WTC11 (cell line): ENCODE results near the gene PPP4R4. TPM values are rescaled to one million over a fixed set of nuclear protein-coding genes. Genes with fewer than 3 reads are reported as not detected.

Experiments used
- ATAC-seq: fragments of 200-7000 bp; cut with Tn5 transposase; 2 replicates; pipeline ENCODE4 v1.10.0; 2021; ENCODE audit warnings: mild to moderate bottlenecking, moderate library complexity
- CTCF ChIA-PET: fragments of 300-600 bp; sonication (Branson Sonifier 250); formaldehyde crosslinking; loops from one replicate; lab custom pipeline; 2021; ENCODE audit warnings: antibody characterized with exemption; lab: Charles Lee
- POLR2A ChIA-PET: fragments of 350-600 bp; sonication (Branson Sonifier 250); formaldehyde crosslinking; loops from one replicate; lab custom pipeline; 2021; ENCODE audit warnings: antibody characterized with exemption; lab: Charles Lee
- DNase-seq: peaks from one replicate; pipeline ENCODE4 v3.0.0; 2021; ENCODE audit warnings: low spot score
- H3K27ac Mint-ChIP-seq: 2 replicates; pipeline ENCODE4 v1.8.0; 2021; ENCODE audit warnings: mixed read lengths
- H3K27me3 Mint-ChIP-seq: 2 replicates; pipeline ENCODE4 v1.8.0; 2021; ENCODE audit warnings: low read depth, mild to moderate bottlenecking, moderate library complexity, mixed read lengths
- H3K36me3 Mint-ChIP-seq: 2 replicates; pipeline ENCODE4 v1.8.0; 2021; ENCODE audit warnings: mixed read lengths
- H3K4me1 Mint-ChIP-seq: 2 replicates; pipeline ENCODE4 v1.8.0; 2022; ENCODE audit warnings: mixed read lengths
- H3K4me3 Mint-ChIP-seq: 2 replicates; pipeline ENCODE4 v1.8.0; 2021; ENCODE audit warnings: mild to moderate bottlenecking, moderate library complexity, mixed read lengths
- H3K9me3 Mint-ChIP-seq: 2 replicates; pipeline ENCODE4 v1.8.0; 2021; ENCODE audit warnings: mixed read lengths
- CTCF ChIP-seq: fragments of 200-600 bp; IDR thresholded peaks from 2 replicates; pipeline ENCODE4 v1.8.0; 2022; ENCODE audit warnings: antibody characterized with exemption
- ELF4 ChIP-seq: sonication (generic); formaldehyde crosslinking; IDR thresholded peaks from 2 replicates; pipeline ENCODE4 v1.8.1; 2022; ENCODE audit warnings: low read depth, mild to moderate bottlenecking, moderate library complexity, missing genetic modification reagents
- KAT7 ChIP-seq: sonication (generic); formaldehyde crosslinking; IDR thresholded peaks from 2 replicates; pipeline ENCODE4 v1.8.1; 2023; ENCODE audit warnings: missing genetic modification reagents, mild to moderate bottlenecking, borderline replicate concordance
- NR1H2 ChIP-seq: sonication (generic); formaldehyde crosslinking; IDR thresholded peaks from 2 replicates; pipeline ENCODE4 v1.9.0; 2021; ENCODE audit warnings: mild to moderate bottlenecking, moderate library complexity, missing genetic modification reagents
- SOX15 ChIP-seq: fragments of 250-450 bp; sonication (Bioruptor Pico); IDR thresholded peaks from 2 replicates; pipeline ENCODE4 v1.9.0; 2021; ENCODE audit warnings: mild to moderate bottlenecking
- TCF7 ChIP-seq: sonication (generic); formaldehyde crosslinking; IDR thresholded peaks from 2 replicates; pipeline ENCODE4 v1.8.0; 2022; ENCODE audit warnings: mild to moderate bottlenecking, low read depth, missing genetic modification reagents, moderate library complexity
- ZNF121 ChIP-seq: sonication (generic); formaldehyde crosslinking; IDR thresholded peaks from 2 replicates; pipeline ENCODE4 v1.8.0; 2023; ENCODE audit warnings: missing genetic modification reagents
- ZNF532 ChIP-seq: fragments of 250-450 bp; sonication (Bioruptor Pico); IDR thresholded peaks from 2 replicates; pipeline ENCODE4 v1.9.0; 2021; ENCODE audit warnings: mild to moderate bottlenecking, borderline replicate concordance
- ZSCAN18 ChIP-seq: fragments of 250-450 bp; sonication (Bioruptor Pico); IDR thresholded peaks from 2 replicates; pipeline ENCODE4 v2.1.2; 2022; ENCODE audit warnings: mild to moderate bottlenecking, moderate library complexity
- total RNA-seq: library from RNA; stranded (reverse); gene quantifications from 3 replicates; pipeline ENCODE4 v1.2.3, GENCODE V29; 2021
- TF ChIP-seq, protein P1 (sequence below): sonication (generic); formaldehyde crosslinking; IDR thresholded peaks from 2 replicates; pipeline ENCODE4 v1.8.1; 2022; ENCODE audit warnings: mild to moderate bottlenecking, moderate library complexity, missing genetic modification reagents
- TF ChIP-seq, protein P2 (sequence below): sonication (generic); formaldehyde crosslinking; IDR thresholded peaks from 2 replicates; pipeline ENCODE4 v1.8.1; 2023; ENCODE audit warnings: mild to moderate bottlenecking, missing genetic modification reagents, moderate library complexity
- TF ChIP-seq, protein P3 (sequence below): sonication (generic); formaldehyde crosslinking; IDR thresholded peaks from 2 replicates; pipeline ENCODE4 v1.8.0; 2022; ENCODE audit warnings: mild to moderate bottlenecking, missing genetic modification reagents

PPP4R4 gene
- total RNA-seq, 1 experiment from 2014 or later: 9.6 TPM

DNA sequence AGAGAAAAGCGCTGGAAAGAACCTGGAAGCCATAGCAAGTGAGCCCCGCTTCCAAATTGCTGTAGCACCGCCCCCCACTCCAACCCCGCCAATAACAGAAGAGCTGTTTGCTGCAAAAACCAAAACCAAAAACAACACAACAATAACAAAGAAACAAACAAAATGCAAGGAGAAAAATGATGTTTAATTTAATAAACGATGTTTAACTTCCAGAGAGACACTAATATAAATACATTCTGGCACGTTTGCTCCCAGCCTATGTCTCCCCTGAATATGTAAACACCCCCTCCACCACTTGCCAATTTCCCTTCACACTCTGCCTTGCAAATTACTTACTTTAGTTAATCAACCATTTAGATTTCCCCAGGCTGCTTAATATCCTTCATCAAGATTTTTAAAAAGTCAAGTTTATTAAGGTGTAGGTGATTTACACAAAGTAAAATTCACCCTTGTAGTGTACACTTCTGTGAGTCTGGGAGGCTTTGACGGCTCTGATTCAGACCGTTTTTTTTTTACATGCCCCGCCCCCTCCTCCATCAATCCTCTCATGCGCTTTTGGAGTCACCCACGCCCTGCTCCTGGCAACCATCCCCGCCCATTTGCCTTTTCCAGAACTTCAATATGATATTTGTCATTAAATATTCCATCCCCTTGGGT lies 44.2 kb upstream of the PPP4R4 start (continued):
- TF ChIP-seq ZNF532 (CRISPR knock-in tag) (no peak), ZSCAN18 (CRISPR knock-in tag) (no peak), TCF7 (CRISPR knock-in tag) (no peak), SOX15 (CRISPR knock-in tag) (no peak), ELF4 (CRISPR knock-in tag) (no peak), NR1H2 (CRISPR knock-in tag) (no peak), ZNF121 (CRISPR knock-in tag) (no peak)
- TF ChIP-seq, protein P1, sequence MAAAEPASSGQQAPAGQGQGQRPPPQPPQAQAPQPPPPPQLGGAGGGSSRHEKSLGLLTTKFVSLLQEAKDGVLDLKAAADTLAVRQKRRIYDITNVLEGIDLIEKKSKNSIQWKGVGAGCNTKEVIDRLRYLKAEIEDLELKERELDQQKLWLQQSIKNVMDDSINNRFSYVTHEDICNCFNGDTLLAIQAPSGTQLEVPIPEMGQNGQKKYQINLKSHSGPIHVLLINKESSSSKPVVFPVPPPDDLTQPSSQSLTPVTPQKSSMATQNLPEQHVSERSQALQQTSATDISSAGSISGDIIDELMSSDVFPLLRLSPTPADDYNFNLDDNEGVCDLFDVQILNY: no peak
- TF ChIP-seq, protein P2, sequence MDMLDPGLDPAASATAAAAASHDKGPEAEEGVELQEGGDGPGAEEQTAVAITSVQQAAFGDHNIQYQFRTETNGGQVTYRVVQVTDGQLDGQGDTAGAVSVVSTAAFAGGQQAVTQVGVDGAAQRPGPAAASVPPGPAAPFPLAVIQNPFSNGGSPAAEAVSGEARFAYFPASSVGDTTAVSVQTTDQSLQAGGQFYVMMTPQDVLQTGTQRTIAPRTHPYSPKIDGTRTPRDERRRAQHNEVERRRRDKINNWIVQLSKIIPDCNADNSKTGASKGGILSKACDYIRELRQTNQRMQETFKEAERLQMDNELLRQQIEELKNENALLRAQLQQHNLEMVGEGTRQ: no peak
- TF ChIP-seq, protein P3, sequence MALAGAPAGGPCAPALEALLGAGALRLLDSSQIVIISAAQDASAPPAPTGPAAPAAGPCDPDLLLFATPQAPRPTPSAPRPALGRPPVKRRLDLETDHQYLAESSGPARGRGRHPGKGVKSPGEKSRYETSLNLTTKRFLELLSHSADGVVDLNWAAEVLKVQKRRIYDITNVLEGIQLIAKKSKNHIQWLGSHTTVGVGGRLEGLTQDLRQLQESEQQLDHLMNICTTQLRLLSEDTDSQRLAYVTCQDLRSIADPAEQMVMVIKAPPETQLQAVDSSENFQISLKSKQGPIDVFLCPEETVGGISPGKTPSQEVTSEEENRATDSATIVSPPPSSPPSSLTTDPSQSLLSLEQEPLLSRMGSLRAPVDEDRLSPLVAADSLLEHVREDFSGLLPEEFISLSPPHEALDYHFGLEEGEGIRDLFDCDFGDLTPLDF (CRISPR knock-in tag): no peak
- TF ChIP-seq, all 79 proteins: peak for 0

DNA sequence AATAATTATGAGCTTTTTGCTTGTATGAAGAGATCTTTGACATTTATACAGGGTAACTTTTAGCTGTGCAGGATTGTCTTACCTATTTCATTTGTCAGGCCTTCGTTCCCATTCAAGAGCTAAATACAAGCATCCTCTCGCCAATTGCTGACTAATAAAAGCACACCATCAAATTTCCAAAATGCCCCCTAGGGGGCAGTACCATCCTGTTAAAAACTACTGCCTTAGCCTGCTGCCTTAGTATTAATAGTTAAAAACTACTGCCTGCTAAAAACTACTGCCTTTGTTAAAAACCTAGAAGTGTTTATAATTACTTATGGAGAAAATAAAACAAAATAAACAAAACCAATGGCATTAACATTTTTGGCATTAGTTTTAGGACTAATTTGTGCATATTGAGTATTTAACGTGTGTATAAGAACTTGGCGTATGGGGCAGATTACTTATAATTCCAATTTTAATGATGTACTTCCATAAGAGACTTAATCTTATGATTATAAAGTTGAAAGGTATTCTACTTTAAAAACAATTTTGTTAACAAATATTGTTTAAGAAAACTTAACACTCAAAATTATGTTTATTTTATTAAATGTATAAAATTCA lies 41.7 kb upstream of the PPP4R4 start:
- Mint-ChIP-seq H3K27ac (no peak overlapping the region), H3K4me3 (no peak overlapping the region), H3K36me3 (peaks cover 13% of the 10 kb centered on the region), H3K27me3 (peaks cover 15% of the 10 kb centered on the region), H3K4me1 (peaks cover 15% of the 10 kb centered on the region), H3K9me3 (peaks cover 20% of the 10 kb centered on the region)
- ATAC-seq (no peak; the same call in 1 of the 2 replicates), DNase-seq (peak; percentile 50)
- ChIA-PET CTCF (interaction anchor here (0.6 to 2.5 kb wide), 48 partner anchors 9 to 417 kb away, joined by 3 to 29 read pairs (median 4); partner anchors contain the start of genes DDX24, IFI27, IFI27L1 and OTUB2), POLR2A (interaction anchor here (1.0 kb wide), 1 partner anchor 51 kb away, joined by 4 read pairs; the partner anchor contains the start of genes DDX24 and IFI27L1)
- TF ChIP-seq KAT7 (CRISPR knock-in tag) (no peak), ELF4 (CRISPR knock-in tag) (no peak), CTCF (peak; percentile 85)
